ENCODE results near the gene BMI1. TPM values are rescaled to one million over a fixed set of nuclear protein-coding genes. Genes with fewer than 3 reads are reported as not detected.

The BMI1 gene
- total RNA-seq, 4 donors from 2014 or later: 24.4 to 55.3 (median 38.5) TPM

- TF ChIP-seq EP300 (IDR thresholded peaks at IDR 0.05) (no peak), POLR2AphosphoS5 (IDR thresholded peaks at IDR 0.05) (no peak), POLR2A (IDR thresholded peaks at IDR 0.05) (no peak)
- Histone ChIP-seq H3K36me3 (peaks cover 13% of the 10 kb centered on the region), H3K27me3 (peaks cover 29% of the 10 kb centered on the region), H3K4me3 (peak overlapping the region; percentile 69), H3K9me3 (no peaks in the 10 kb centered on the region), H3K27ac (peak overlapping the region; percentile 72), H3K4me1 (peaks cover 29% of the 10 kb centered on the region)
- 63% methylated on average over 8 of the region's 8 CpGs for WGBS
- DNase-seq (ENCODE audit: low spot score in 2 of 2): no peak
Observed at GRCh38 chr10:22326145-22326702, 5.3 kb downstream of the BMI1 start.

- Histone ChIP-seq H3K4me1 (peaks cover 18% of the 10 kb centered on the region), H3K27me3 (peaks cover 14% of the 10 kb centered on the region), H3K36me3 (peaks cover 13% of the 10 kb centered on the region), H3K4me3 (no peak overlapping the region), H3K27ac (no peak overlapping the region), H3K9me3 (no peaks in the 10 kb centered on the region)
- DNase-seq (ENCODE audit: low spot score in 2 of 2): no peak
- WGBS: 96% methylated on average over 3 of the region's 3 CpGs
- TF ChIP-seq EP300 (IDR thresholded peaks at IDR 0.05) (no peak), CTCF (IDR thresholded peaks at IDR 0.05) (no peak), POLR2A (IDR thresholded peaks at IDR 0.05) (no peak), POLR2AphosphoS5 (IDR thresholded peaks at IDR 0.05) (no peak)
Observed at GRCh38 chr10:22329150-22329549, 8.3 kb downstream of the BMI1 start.

GRCh38 chr10:22332116-22332692 is 11.3 kb downstream of the BMI1 start:
- peaks cover 13% of the 10 kb centered on the region for H3K36me3 ChIP-seq
- H3K4me1 ChIP-seq: peaks cover 27% of the 10 kb centered on the region
- 96% methylated on average over 7 of the region's 7 CpGs for WGBS
- H3K27me3 ChIP-seq: peaks cover 37% of the 10 kb centered on the region
- TF ChIP-seq CTCF (IDR thresholded peaks at IDR 0.05) (no peak), POLR2A (IDR thresholded peaks at IDR 0.05) (no peak), POLR2AphosphoS5 (IDR thresholded peaks at IDR 0.05) (no peak), EP300 (IDR thresholded peaks at IDR 0.05) (no peak)
- no peak overlapping the region for H3K27ac ChIP-seq
- no peak for DNase-seq (ENCODE audit: low spot score in 2 of 2)
- no peak overlapping the region for H3K4me3 ChIP-seq
- no peaks in the 10 kb centered on the region for H3K9me3 ChIP-seq

- no peak for DNase-seq (ENCODE audit: low spot score in 2 of 2)
- peaks cover 29% of the 10 kb centered on the region for H3K4me1 ChIP-seq
- H3K4me3 ChIP-seq: no peak overlapping the region
- 75% methylated on average over 25 of the region's 25 CpGs for WGBS
- H3K27me3 ChIP-seq: peaks cover 49% of the 10 kb centered on the region
- no peak overlapping the region for H3K27ac ChIP-seq
- H3K9me3 ChIP-seq: no peaks in the 10 kb centered on the region
- TF ChIP-seq EP300 (IDR thresholded peaks at IDR 0.05) (no peak), POLR2AphosphoS5 (IDR thresholded peaks at IDR 0.05) (no peak)
- peaks cover 13% of the 10 kb centered on the region for H3K36me3 ChIP-seq
Observed at GRCh38 chr10:22333167-22333974, 12.5 kb downstream of the BMI1 start.

GRCh38 chr10:22333975-22334282 is 13.0 kb downstream of the BMI1 start:
- H3K4me3 ChIP-seq: peak overlapping the region; percentile 57
- no peak overlapping the region for H3K27ac ChIP-seq
- H3K4me1 ChIP-seq: peaks cover 30% of the 10 kb centered on the region
- peaks cover 54% of the 10 kb centered on the region for H3K27me3 ChIP-seq
- DNase-seq (ENCODE audit: low spot score in 2 of 2): no peak
- no peaks in the 10 kb centered on the region for H3K9me3 ChIP-seq
- peaks cover 13% of the 10 kb centered on the region for H3K36me3 ChIP-seq
- TF ChIP-seq POLR2A (IDR thresholded peaks at IDR 0.05) (no peak), POLR2AphosphoS5 (IDR thresholded peaks at IDR 0.05) (no peak), CTCF (IDR thresholded peaks at IDR 0.05) (no peak), EP300 (IDR thresholded peaks at IDR 0.05) (no peak)
- 74% methylated on average over 16 of the region's 16 CpGs for WGBS

All from suprapubic skin (tissue), 4 donors.